K562 (cell line): ENCODE data around the gene ZC3H12C.

ENCODE experiments used
- CREM ChIP-seq: IDR thresholded peaks from 2 replicates; pipeline ENCODE4 v1.6.1; 2014; ENCODE audit warnings: antibody characterized with exemption, low read depth
- HDAC1 ChIP-seq, 2 experiments: fragments of 450-650 bp; IDR thresholded peaks; 2 replicates each; pipeline ENCODE4 v1.6.1; 2016 to 2017; ENCODE audit warnings: inconsistent platforms in 1 of 2, mild to moderate bottlenecking in 1 of 2, moderate library complexity in 1 of 2
- HEY1 ChIP-seq: fragments of 250-450 bp; sonication (Bioruptor Pico); IDR thresholded peaks from 2 replicates; pipeline ENCODE4 v1.5.0; 2020; ENCODE audit warnings: mild to moderate bottlenecking, moderate library complexity, borderline replicate concordance
- KDM1A ChIP-seq, 2 experiments: fragments of 450-650 bp; IDR thresholded peaks; 2 replicates each; pipeline ENCODE4 v1.6.1; 2016; ENCODE audit warnings: mild to moderate bottlenecking in 2 of 2
- SPI1 ChIP-seq: IDR thresholded peaks from 2 replicates; pipeline ENCODE4 v1.6.1; 2011; ENCODE audit warnings: low read depth, low read length, control low read depth, borderline replicate concordance
- SREBF2 ChIP-seq: sonication (generic); formaldehyde crosslinking; IDR thresholded peaks from 2 replicates; pipeline ENCODE4 v1.4.0; 2020; ENCODE audit warnings: mild to moderate bottlenecking, missing genetic modification reagents
- XRCC4 ChIP-seq: IDR thresholded peaks from one replicate; pipeline ENCODE4 v1.6.1; 2011; ENCODE audit not compliant: insufficient read depth, insufficient read length; ENCODE audit errors: extremely low read depth
- ZNF551 ChIP-seq: fragments of 250-450 bp; sonication (Bioruptor Pico); IDR thresholded peaks from 2 replicates; pipeline ENCODE4 v1.5.0; 2021; ENCODE audit warnings: mild to moderate bottlenecking, moderate library complexity
- TF ChIP-seq, protein P1 (sequence below): sonication (generic); formaldehyde crosslinking; IDR thresholded peaks from 2 replicates; pipeline ENCODE4 v1.8.0; 2023; ENCODE audit warnings: mild to moderate bottlenecking, missing genetic modification reagents
- TF ChIP-seq, protein P2 (sequence below), 3 experiments: IDR thresholded peaks in 2 of 3; conservative IDR thresholded peaks in 1 of 3; 2 replicates each; pipeline ENCODE4 v1.5.1; 2011 to 2012; ENCODE audit warnings: low read length in 3 of 3, mild to moderate bottlenecking in 3 of 3, control low read depth in 2 of 3, improper control_type of control experiment in 1 of 3, inconsistent platforms in 1 of 3, low read depth in 1 of 3, mixed read lengths in 1 of 3, moderate library complexity in 1 of 3; ENCODE audit not compliant: insufficient read depth in 2 of 3
- TF ChIP-seq, protein P3 (sequence below), 2 experiments: fragments of 450-650 bp; formaldehyde crosslinking in 1 of 2; IDR thresholded peaks; 2 replicates each; pipeline versions ENCODE4 v1.4.0 to v1.6.1; 2014 to 2020; ENCODE audit warnings: mild to moderate bottlenecking in 2 of 2, borderline replicate concordance in 1 of 2, low read depth in 1 of 2

GRCh38 chr11:110090466-110091026 lies 2.6 kb upstream of the ZC3H12C start:
- TF ChIP-seq KDM1A (IDR thresholded peaks at IDR 0.05) (no peak), ZNF551 (CRISPR knock-in tag) (no peak), CREM (no peak), XRCC4 (no peak), SPI1 (no peak), SREBF2 (CRISPR knock-in tag) (no peak), HDAC1 (IDR thresholded peaks at IDR 0.05) (no peak), HEY1 (CRISPR knock-in tag) (no peak)
- TF ChIP-seq, protein P1, sequence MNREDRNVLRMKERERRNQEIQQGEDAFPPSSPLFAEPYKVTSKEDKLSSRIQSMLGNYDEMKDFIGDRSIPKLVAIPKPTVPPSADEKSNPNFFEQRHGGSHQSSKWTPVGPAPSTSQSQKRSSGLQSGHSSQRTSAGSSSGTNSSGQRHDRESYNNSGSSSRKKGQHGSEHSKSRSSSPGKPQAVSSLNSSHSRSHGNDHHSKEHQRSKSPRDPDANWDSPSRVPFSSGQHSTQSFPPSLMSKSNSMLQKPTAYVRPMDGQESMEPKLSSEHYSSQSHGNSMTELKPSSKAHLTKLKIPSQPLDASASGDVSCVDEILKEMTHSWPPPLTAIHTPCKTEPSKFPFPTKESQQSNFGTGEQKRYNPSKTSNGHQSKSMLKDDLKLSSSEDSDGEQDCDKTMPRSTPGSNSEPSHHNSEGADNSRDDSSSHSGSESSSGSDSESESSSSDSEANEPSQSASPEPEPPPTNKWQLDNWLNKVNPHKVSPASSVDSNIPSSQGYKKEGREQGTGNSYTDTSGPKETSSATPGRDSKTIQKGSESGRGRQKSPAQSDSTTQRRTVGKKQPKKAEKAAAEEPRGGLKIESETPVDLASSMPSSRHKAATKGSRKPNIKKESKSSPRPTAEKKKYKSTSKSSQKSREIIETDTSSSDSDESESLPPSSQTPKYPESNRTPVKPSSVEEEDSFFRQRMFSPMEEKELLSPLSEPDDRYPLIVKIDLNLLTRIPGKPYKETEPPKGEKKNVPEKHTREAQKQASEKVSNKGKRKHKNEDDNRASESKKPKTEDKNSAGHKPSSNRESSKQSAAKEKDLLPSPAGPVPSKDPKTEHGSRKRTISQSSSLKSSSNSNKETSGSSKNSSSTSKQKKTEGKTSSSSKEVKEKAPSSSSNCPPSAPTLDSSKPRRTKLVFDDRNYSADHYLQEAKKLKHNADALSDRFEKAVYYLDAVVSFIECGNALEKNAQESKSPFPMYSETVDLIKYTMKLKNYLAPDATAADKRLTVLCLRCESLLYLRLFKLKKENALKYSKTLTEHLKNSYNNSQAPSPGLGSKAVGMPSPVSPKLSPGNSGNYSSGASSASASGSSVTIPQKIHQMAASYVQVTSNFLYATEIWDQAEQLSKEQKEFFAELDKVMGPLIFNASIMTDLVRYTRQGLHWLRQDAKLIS, result no peak
- TF ChIP-seq, protein P2, sequence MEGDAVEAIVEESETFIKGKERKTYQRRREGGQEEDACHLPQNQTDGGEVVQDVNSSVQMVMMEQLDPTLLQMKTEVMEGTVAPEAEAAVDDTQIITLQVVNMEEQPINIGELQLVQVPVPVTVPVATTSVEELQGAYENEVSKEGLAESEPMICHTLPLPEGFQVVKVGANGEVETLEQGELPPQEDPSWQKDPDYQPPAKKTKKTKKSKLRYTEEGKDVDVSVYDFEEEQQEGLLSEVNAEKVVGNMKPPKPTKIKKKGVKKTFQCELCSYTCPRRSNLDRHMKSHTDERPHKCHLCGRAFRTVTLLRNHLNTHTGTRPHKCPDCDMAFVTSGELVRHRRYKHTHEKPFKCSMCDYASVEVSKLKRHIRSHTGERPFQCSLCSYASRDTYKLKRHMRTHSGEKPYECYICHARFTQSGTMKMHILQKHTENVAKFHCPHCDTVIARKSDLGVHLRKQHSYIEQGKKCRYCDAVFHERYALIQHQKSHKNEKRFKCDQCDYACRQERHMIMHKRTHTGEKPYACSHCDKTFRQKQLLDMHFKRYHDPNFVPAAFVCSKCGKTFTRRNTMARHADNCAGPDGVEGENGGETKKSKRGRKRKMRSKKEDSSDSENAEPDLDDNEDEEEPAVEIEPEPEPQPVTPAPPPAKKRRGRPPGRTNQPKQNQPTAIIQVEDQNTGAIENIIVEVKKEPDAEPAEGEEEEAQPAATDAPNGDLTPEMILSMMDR (IDR thresholded peaks at IDR 0.05 in 2 of 3, conservative IDR thresholded peaks at IDR 0.05 in 1 of 3; ENCODE audit: insufficient read depth in 2 of 3, low read depth in 1 of 3, low read length in 3 of 3), result no peak
- TF ChIP-seq, protein P3, sequence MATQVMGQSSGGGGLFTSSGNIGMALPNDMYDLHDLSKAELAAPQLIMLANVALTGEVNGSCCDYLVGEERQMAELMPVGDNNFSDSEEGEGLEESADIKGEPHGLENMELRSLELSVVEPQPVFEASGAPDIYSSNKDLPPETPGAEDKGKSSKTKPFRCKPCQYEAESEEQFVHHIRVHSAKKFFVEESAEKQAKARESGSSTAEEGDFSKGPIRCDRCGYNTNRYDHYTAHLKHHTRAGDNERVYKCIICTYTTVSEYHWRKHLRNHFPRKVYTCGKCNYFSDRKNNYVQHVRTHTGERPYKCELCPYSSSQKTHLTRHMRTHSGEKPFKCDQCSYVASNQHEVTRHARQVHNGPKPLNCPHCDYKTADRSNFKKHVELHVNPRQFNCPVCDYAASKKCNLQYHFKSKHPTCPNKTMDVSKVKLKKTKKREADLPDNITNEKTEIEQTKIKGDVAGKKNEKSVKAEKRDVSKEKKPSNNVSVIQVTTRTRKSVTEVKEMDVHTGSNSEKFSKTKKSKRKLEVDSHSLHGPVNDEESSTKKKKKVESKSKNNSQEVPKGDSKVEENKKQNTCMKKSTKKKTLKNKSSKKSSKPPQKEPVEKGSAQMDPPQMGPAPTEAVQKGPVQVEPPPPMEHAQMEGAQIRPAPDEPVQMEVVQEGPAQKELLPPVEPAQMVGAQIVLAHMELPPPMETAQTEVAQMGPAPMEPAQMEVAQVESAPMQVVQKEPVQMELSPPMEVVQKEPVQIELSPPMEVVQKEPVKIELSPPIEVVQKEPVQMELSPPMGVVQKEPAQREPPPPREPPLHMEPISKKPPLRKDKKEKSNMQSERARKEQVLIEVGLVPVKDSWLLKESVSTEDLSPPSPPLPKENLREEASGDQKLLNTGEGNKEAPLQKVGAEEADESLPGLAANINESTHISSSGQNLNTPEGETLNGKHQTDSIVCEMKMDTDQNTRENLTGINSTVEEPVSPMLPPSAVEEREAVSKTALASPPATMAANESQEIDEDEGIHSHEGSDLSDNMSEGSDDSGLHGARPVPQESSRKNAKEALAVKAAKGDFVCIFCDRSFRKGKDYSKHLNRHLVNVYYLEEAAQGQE (IDR thresholded peaks at IDR 0.05; ENCODE audit: borderline replicate concordance), result no peak
- TF ChIP-seq, protein P3 (CRISPR knock-in tag; IDR thresholded peaks at IDR 0.05; ENCODE audit: low read depth), result no peak
